Chondrocyte (in vitro differentiated cells): ENCODE measurements around the gene ACTA1. TPM values are rescaled to one million over a fixed set of nuclear protein-coding genes. Genes with fewer than 3 reads are reported as not detected.
"Not testable (repeated sequence)": the region's sequence is repeated elsewhere in the genome, so short reads cannot be mapped to it uniquely, and the experiment has no call there.

Experiments
- DNase-seq: peaks from one replicate; pipeline ENCODE4 v3.0.0; 2021; ENCODE audit warnings: mixed read lengths, low spot score
- H3K27ac Mint-ChIP-seq: one replicate; pipeline ENCODE4 v1.8.0; 2021; ENCODE audit warnings: mild to moderate bottlenecking, moderate library complexity, mixed read lengths; ENCODE audit not compliant: unreplicated experiment
- H3K27me3 Mint-ChIP-seq: 2 replicates; pipeline ENCODE4 v1.8.0; 2021; ENCODE audit warnings: low read depth, mixed read lengths
- H3K36me3 Mint-ChIP-seq: 2 replicates; pipeline ENCODE4 v1.8.0; 2021; ENCODE audit warnings: low read depth, mixed read lengths
- H3K4me1 Mint-ChIP-seq: 2 replicates; pipeline ENCODE4 v1.8.0; 2021; ENCODE audit warnings: low read depth, mild to moderate bottlenecking, mixed read lengths
- H3K4me3 Mint-ChIP-seq: one replicate; pipeline ENCODE4 v1.8.0; 2021; ENCODE audit warnings: mild to moderate bottlenecking, moderate library complexity, mixed read lengths; ENCODE audit not compliant: unreplicated experiment
- H3K9me3 Mint-ChIP-seq: 2 replicates; pipeline ENCODE4 v1.8.0; 2021; ENCODE audit warnings: low read depth, mixed read lengths
- CTCF ChIP-seq: fragments of 200-600 bp; sonication (generic); IDR thresholded peaks from 2 replicates; pipeline ENCODE4 v1.5.0; 2021; ENCODE audit warnings: antibody characterized with exemption, mild to moderate bottlenecking, moderate library complexity
- total RNA-seq: library from RNA; stranded (reverse); gene quantifications from 3 replicates; pipeline ENCODE4 v1.2.1, GENCODE V29; 2021

Gene ACTA1
- total RNA-seq, 1 donor from 2014 or later = 3.5 TPM

DNA sequence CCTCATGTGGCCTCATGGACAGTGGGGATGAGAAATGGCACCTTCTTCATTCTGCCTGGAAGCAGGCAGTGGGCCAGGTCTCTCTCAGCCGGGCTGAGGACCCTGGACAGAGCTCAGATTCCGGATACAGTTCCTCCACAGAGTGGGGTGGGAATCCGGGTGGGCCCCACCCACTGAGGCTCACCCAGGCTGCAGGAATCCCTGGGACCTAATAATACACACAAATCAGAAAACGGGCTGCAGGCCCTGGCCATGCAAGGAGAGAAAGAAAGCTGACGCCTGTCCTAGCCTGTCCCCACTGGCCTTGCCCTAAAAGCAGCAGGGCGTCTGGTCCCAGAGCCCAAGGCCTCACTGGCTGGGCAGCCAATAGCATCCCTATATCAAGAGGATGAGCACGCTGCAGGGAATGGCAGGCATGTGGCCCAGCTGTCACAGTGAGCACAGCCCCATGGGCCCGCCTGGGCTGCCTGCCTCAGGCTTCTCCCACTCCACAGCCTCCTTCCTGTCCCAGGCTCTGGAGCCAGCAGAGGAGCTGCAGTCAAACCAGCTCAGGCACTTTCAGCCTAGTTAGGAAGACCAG, 25.3 kb downstream of the ACTA1 start:
- no peaks in the 10 kb centered on the region for H3K9me3 Mint-ChIP-seq
- no peak for TF ChIP-seq CTCF
- H3K27ac Mint-ChIP-seq = peak overlapping the region; percentile 75
- DNase-seq = no peak
- H3K4me3 Mint-ChIP-seq = no peak overlapping the region
- H3K4me1 Mint-ChIP-seq = peaks cover 51% of the 10 kb centered on the region
- no peaks in the 10 kb centered on the region for H3K36me3 Mint-ChIP-seq
- peaks cover 15% of the 10 kb centered on the region for H3K27me3 Mint-ChIP-seq

GRCh38 chr1:229407206-229408026, 26.5 kb downstream of the ACTA1 start:
- peak overlapping the region; percentile 63 for H3K4me3 Mint-ChIP-seq
- H3K27ac Mint-ChIP-seq = no peak overlapping the region
- peak; percentile 47 for TF ChIP-seq CTCF
- no peaks in the 10 kb centered on the region for H3K36me3 Mint-ChIP-seq
- DNase-seq = no peak
- H3K4me1 Mint-ChIP-seq = peaks cover 51% of the 10 kb centered on the region
- H3K27me3 Mint-ChIP-seq = peaks cover 14% of the 10 kb centered on the region
- no peaks in the 10 kb centered on the region for H3K9me3 Mint-ChIP-seq

GRCh38 chr1:229406798-229407197, 27.1 kb downstream of the ACTA1 start:
- Mint-ChIP-seq H3K9me3 (no peaks in the 10 kb centered on the region), H3K27ac (no peak overlapping the region), H3K27me3 (peaks cover 18% of the 10 kb centered on the region), H3K36me3 (no peaks in the 10 kb centered on the region), H3K4me1 (peaks cover 48% of the 10 kb centered on the region), H3K4me3 (peak overlapping the region; percentile 63)
- no peak for TF ChIP-seq CTCF
- DNase-seq = no peak

DNA sequence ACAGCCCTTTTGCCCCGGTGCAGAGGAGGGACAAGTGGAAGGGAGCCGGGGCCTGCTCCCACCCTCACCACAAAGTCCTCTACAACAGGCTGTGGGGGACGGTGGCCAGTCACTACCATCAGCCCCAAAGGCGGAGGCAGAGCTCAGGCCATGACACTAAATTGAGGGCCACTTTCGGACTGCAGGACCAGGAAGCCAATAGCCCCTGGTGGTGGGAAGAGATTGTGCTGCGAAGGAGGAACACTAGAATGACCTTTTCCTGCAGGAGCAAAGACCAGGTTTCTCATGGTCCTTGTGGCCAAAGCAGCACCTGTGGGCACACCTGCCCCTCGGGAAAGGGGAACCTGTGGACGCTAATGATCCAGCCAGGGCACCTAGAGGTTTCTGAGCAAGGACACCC, 30.3 kb downstream of the ACTA1 start:
- H3K27ac Mint-ChIP-seq = no peak overlapping the region
- peaks cover under 1% of the 10 kb centered on the region for H3K36me3 Mint-ChIP-seq
- H3K9me3 Mint-ChIP-seq = no peaks in the 10 kb centered on the region
- DNase-seq = no peak
- H3K27me3 Mint-ChIP-seq = peaks cover 27% of the 10 kb centered on the region
- H3K4me1 Mint-ChIP-seq = peaks cover 18% of the 10 kb centered on the region
- no peak overlapping the region for H3K4me3 Mint-ChIP-seq
- no peak for TF ChIP-seq CTCF

DNA sequence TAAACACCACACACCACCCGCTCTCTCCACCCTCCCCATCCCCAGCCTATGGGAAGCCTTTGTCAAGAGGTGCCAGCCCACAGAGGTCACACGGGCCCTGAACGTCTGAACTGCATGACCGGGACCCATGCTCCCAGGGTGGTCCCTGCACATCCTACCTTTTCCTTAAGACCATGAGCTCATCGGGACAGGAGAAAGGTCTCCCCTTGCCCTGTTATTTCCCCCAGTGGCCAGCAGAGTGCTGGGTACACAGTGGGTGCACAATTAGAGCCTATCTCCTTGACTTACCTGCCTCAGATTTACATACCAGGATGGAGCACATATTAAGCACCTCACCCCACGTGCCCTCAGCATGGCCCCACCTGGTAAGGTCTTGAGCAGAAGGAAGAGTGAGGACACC, 30.9 kb downstream of the ACTA1 start:
- no peak for TF ChIP-seq CTCF

DNA sequence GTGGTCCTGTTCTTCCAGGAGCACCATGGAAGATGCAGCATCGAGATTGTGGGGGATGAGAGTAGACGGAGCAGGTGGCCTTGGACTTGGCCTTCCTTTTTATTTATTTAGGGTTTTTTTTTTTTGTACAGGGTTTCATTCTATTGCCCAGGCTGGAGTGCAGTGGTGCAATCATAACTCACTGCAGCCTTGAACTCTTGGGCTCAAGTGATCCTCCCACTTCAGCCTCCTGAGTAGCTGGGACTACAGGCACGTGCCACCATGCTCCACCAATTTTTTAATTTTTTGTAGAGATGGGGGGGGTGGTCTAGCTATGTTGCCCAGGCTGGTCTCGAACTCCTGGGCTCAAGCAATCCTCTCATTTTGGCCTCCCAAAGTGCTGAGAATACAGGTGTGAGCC, 31.6 kb downstream of the ACTA1 start:
- DNase-seq, H3K36me3 Mint-ChIP-seq, H3K4me1 Mint-ChIP-seq, H3K4me3 Mint-ChIP-seq, H3K27ac Mint-ChIP-seq, H3K9me3 Mint-ChIP-seq: not testable (repeated sequence)
- peaks cover 27% of the 10 kb centered on the region for H3K27me3 Mint-ChIP-seq

More for the DNA sequence above, 30.9 kb downstream of the ACTA1 start:
- H3K27me3 Mint-ChIP-seq = peaks cover 27% of the 10 kb centered on the region
- peaks cover 2% of the 10 kb centered on the region for H3K36me3 Mint-ChIP-seq
- no peak overlapping the region for H3K4me3 Mint-ChIP-seq
- no peak overlapping the region for H3K27ac Mint-ChIP-seq
- DNase-seq = no peak
- H3K9me3 Mint-ChIP-seq = no peaks in the 10 kb centered on the region
- H3K4me1 Mint-ChIP-seq = peaks cover 12% of the 10 kb centered on the region
